Amygdala (tissue), 56 donors: ENCODE data around the gene NMU.
A peak's percentile ranks its signal among the peaks of the same experiment; 100 is the strongest.
"Not testable (repeated sequence)": the region's sequence is repeated elsewhere in the genome, so short reads cannot be mapped to it uniquely, and the experiment has no call there.

Experiments used
- DNase-seq, 56 donors: peaks; one replicate each; lab custom pipeline; 2025; lab: John Stamatoyannopoulos, UW

NMU gene

GRCh38 chr4:55571806-55572205 is 64.3 kb downstream of the NMU start:
- DNase-seq = no peak

- DNase-seq = no peak
Observed at GRCh38 chr4:55568905-55569504, 67.1 kb downstream of the NMU start.

- DNase-seq = no peak
Observed at GRCh38 chr4:55561889-55562288, 74.2 kb downstream of the NMU start.

GRCh38 chr4:55560096-55560495 is 76.0 kb downstream of the NMU start:
- DNase-seq = no peak

GRCh38 chr4:55554453-55555030 is 81.6 kb downstream of the NMU start:
- no peak for DNase-seq

- DNase-seq = peak in 2 of 56 donors; percentile 1 to 16
Observed at GRCh38 chr4:55553441-55554201, 82.5 kb downstream of the NMU start.

- not testable (repeated sequence) for DNase-seq
Observed at GRCh38 chr4:55551964-55552363, 84.1 kb downstream of the NMU start.

GRCh38 chr4:55549888-55550287 is 86.2 kb downstream of the NMU start:
- DNase-seq = no peak

GRCh38 chr4:55547918-55548317 is 88.2 kb downstream of the NMU start:
- DNase-seq = no peak

GRCh38 chr4:55547466-55547770 is 88.7 kb downstream of the NMU start:
- peak in 2 of 56 donors; percentile 8 to 52 for DNase-seq

- DNase-seq = peak; percentile 23 to 96 (median 81)
Observed at GRCh38 chr4:55546756-55547465, 89.2 kb downstream of the NMU start, which contains the start of gene CLOCK. TSS of gene CLOCK (minus strand) at chr4:55546909. CDS start at chr4:55482785, 64,124 bp downstream.

- peak in 14 of 56 donors; percentile 61 to 96 (median 82) for DNase-seq
Observed at GRCh38 chr4:55546506-55546755, 89.7 kb downstream of the NMU start.

GRCh38 chr4:55545641-55546505 is 90.2 kb downstream of the NMU start:
- peak; percentile 16 to 89 (median 72) for DNase-seq
